Sigmoid colon (tissue), 7 donors: ENCODE data around the gene TCHH. TPM values are rescaled to one million over a fixed set of nuclear protein-coding genes. Genes with fewer than 3 reads are reported as not detected.

ENCODE experiments used
- DNase-seq: peaks from one replicate; pipeline ENCODE4 v3.0.0-alpha.2; 2019
- H3K27ac ChIP-seq, 4 donors: fragments of 200-600 bp; sonication (generic); one replicate each; pipeline ENCODE4 v1.5.1; 2016 to 2019; ENCODE audit warnings: mild to moderate bottlenecking in 1 of 4
- H3K27me3 ChIP-seq, 3 donors: fragments of 200-600 bp; sonication (generic); one replicate each; pipeline ENCODE4 v1.5.1; 2019; ENCODE audit warnings: mild to moderate bottlenecking in 1 of 3
- H3K36me3 ChIP-seq, 4 donors: fragments of 200-600 bp; sonication (generic); one replicate each; pipeline ENCODE4 v1.5.1; 2016 to 2019
- H3K4me1 ChIP-seq, 4 donors: fragments of 200-600 bp; sonication (generic); one replicate each; pipeline ENCODE4 v1.5.1; 2017 to 2019
- H3K4me3 ChIP-seq, 4 donors: fragments of 200-600 bp; sonication (generic); one replicate each; pipeline ENCODE4 v1.5.1; 2017 to 2019; ENCODE audit warnings: mild to moderate bottlenecking in 2 of 4, moderate library complexity in 1 of 4
- H3K9me3 ChIP-seq, 4 donors: fragments of 200-600 bp in 3 of 4; sonication (generic) in 3 of 4; one replicate each; pipeline versions ENCODE4 v1.5.1 to v1.6.1; 2013 to 2019
- EP300 ChIP-seq, 4 donors: sonication (generic); formaldehyde crosslinking; IDR thresholded peaks; one replicate each; pipeline ENCODE4 v1.6.1; 2017; ENCODE audit warnings: antibody characterized with exemption in 4 of 4
- POLR2A ChIP-seq, 2 donors: fragments of 450-650 bp; IDR thresholded peaks; one replicate each; pipeline ENCODE4 v1.6.1; 2016; ENCODE audit warnings: antibody characterized with exemption in 2 of 2, mild to moderate bottlenecking in 2 of 2, moderate library complexity in 2 of 2
- POLR2AphosphoS5 ChIP-seq, 4 donors: sonication (generic); formaldehyde crosslinking; IDR thresholded peaks; one replicate each; pipeline ENCODE4 v1.6.1; 2017; ENCODE audit warnings: antibody characterized with exemption in 4 of 4
- WGBS, 2 donors: extraction: QIAGEN DNeasy Blood & Tissue Kit; methylation state at CpG; one replicate each; pipeline ENCODE4 v1.1.7; 2013; 5-methylcytosine and 5-hydroxymethylcytosine counted together
- intact Hi-C: fragments of 100-400 bp; cut with DNase I; formaldehyde crosslinking; loops from one replicate; pipeline ENCODE4 v1.15.1; 2023
- polyA plus RNA-seq, 3 donors: library from polyadenylated mRNA; stranded (reverse); fragments of 200-250 nt; gene quantifications; one replicate each; pipeline ENCODE4 v1.2.3, GENCODE V29; 2013
- total RNA-seq, 4 donors: library from RNA; depleted of rRNA; stranded (reverse); fragments of >200 nt; gene quantifications; one replicate each; pipeline ENCODE4 v1.1.0, GENCODE V29; 2016
- TF ChIP-seq, protein P1 (sequence below), 4 experiments: fragments of 450-650 bp in 3 of 4; fragments of 200-600 bp in 1 of 4; IDR thresholded peaks; one replicate each; pipeline ENCODE4 v1.5.1; 2016 to 2019; ENCODE audit warnings: antibody characterized with exemption in 4 of 4, mild to moderate bottlenecking in 3 of 4, moderate library complexity in 2 of 4
- donor health status: healthy with polysubstance abuse.
- donor health status: Bipolar disorder and iron deficiency.
- donor health status: healthy.

Gene TCHH
- total and polyA plus RNA-seq, 7 donors, result under 0.01 to 0.28 (median 0.13) TPM; not detected in 3

DNA sequence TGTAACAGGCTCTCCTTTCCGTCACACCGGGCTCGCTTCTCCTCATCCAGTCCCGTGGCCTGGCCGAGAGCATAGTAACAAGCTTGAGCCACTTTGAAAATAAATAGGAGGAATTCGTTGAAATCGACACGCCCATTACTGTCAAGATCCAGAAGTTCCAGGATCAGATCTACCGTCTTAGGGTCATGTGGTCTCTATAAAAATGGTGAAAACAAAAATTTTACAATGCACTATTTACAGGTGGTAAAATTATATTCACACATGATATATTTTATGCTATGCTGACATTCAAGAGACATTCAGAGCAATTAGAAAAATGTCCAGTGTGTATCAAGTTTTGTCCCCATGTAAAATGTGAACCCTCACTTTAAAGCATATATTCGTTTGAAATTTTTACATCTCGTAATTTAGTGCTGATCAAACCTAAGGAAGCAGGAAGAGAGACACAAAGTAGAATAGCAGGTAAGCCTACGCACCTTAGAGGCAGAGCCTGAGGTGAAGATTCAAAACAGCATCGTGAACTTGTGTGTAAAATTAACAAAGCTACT lies 2.3 kb downstream of the TCHH start:
- peak in 1 of 4 donors; percentile 6 for TF ChIP-seq POLR2AphosphoS5 (IDR thresholded peaks at IDR 0.05)
- TF ChIP-seq POLR2A (IDR thresholded peaks at IDR 0.05), result no peak
- TF ChIP-seq EP300 (IDR thresholded peaks at IDR 0.05), result no peak
- Histone ChIP-seq H3K27ac (no peak overlapping the region), H3K36me3 (no peaks in the 10 kb centered on the region), H3K9me3 (peaks cover 0 to 7% (median 0%) of the 10 kb centered on the region in 4 donors), H3K27me3 (peaks cover 36 to 100% (median 75%) of the 10 kb centered on the region in 3 donors), H3K4me3 (no peak overlapping the region), H3K4me1 (peaks cover 0 to 41% (median 39%) of the 10 kb centered on the region in 4 donors)
- 12 to 21% methylated on average over 13 of the region's 13 CpGs for WGBS, 2 donors
- DNase-seq, result no peak
- intact Hi-C loops, result no loop called here

DNA sequence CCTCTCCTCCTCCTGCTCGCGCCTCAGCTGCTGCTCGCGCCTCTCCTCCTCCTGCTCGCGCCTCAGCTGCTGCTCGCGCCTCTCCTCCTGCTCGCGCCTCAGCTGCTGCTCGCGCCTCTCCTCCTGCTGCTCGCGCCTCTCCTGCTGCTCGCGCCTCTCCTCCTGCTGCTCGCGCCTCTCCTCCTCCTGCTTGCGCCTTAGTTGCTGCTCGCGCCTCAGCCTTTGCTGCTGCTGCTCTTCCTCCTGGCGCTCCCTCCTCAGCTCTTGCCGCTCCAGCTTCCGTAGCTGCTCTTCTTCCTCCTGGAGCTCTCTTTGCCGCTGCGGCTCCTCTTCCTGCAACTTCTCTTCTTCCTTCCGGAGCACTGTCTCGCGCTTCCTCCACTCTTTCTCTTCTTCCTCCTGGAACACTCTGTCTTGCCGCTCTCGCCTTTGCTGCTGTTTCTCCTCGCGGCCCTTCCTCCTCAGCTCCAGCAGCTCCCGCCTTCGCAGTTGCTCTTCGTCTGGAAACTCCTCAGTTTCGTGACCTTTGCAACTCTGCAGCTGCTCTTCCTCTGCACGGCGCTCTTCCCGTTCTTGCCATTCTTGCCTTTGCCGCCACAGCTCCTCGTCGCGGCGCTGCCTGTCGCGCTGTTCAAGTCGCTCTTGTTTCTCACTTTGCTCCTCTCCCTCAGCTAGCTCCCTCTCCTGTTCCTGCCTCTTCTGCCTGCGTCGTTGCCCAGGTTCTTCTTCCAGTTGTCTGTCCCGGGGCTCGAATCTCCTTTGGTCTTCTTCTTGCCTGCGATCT lies 3.0 kb downstream of the TCHH start:
- no peak for DNase-seq
- Histone ChIP-seq H3K9me3 (peaks cover 0 to 13% (median under 1%) of the 10 kb centered on the region in 4 donors), H3K4me1 (peaks cover 0 to 45% (median 40%) of the 10 kb centered on the region in 4 donors), H3K36me3 (no peaks in the 10 kb centered on the region), H3K27me3 (peaks cover 43 to 100% (median 81%) of the 10 kb centered on the region in 3 donors), H3K27ac (no peak overlapping the region), H3K4me3 (peak overlapping the region in 3 of 4 donors; percentile 9 to 49 (median 41))
- TF ChIP-seq, protein P1, sequence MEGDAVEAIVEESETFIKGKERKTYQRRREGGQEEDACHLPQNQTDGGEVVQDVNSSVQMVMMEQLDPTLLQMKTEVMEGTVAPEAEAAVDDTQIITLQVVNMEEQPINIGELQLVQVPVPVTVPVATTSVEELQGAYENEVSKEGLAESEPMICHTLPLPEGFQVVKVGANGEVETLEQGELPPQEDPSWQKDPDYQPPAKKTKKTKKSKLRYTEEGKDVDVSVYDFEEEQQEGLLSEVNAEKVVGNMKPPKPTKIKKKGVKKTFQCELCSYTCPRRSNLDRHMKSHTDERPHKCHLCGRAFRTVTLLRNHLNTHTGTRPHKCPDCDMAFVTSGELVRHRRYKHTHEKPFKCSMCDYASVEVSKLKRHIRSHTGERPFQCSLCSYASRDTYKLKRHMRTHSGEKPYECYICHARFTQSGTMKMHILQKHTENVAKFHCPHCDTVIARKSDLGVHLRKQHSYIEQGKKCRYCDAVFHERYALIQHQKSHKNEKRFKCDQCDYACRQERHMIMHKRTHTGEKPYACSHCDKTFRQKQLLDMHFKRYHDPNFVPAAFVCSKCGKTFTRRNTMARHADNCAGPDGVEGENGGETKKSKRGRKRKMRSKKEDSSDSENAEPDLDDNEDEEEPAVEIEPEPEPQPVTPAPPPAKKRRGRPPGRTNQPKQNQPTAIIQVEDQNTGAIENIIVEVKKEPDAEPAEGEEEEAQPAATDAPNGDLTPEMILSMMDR (IDR thresholded peaks at IDR 0.05), result no peak
- intact Hi-C loops, result no loop called here
- WGBS, 2 donors, result 1% methylated on average over 53 of the region's 53 CpGs

DNA sequence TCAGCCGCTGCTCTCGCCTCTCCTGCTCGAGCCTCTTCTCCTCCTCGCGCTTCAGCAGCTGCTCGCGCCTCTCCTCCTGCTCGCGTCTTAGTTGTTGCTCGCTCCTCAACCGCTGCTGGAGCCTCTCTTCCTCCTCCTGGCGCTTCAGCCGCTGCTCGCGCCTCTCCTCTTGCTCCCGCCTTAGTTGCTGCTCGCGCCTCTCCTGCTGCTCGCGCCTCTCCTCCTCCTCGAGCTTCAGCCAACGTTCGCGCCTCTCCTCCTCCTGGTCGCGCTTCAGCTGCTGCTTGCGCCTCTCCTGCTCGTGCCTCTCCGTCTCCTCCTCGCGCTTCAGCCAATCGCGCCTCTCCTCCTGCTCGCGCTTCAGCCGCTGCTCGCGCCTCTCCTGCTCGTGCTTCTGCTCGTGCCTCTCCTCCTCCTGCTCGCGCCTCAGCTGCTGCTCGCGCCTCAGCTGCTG lies 3.7 kb downstream of the TCHH start:
- Histone ChIP-seq H3K4me1 (peaks cover 0 to 45% (median 40%) of the 10 kb centered on the region in 4 donors), H3K27ac (no peak overlapping the region), H3K36me3 (no peaks in the 10 kb centered on the region), H3K27me3 (peaks cover 48 to 100% (median 81%) of the 10 kb centered on the region in 3 donors), H3K4me3 (peak overlapping the region in 3 of 4 donors; percentile 39 to 49 (median 41)), H3K9me3 (peaks cover 0 to 13% (median 1%) of the 10 kb centered on the region in 4 donors)
- DNase-seq, result no peak
- intact Hi-C loops, result no loop called here
- WGBS, 2 donors, result 0 to 1% methylated on average over 44 of the region's 44 CpGs
- TF ChIP-seq EP300 (IDR thresholded peaks at IDR 0.05), result no peak
- TF ChIP-seq, protein P1 (IDR thresholded peaks at IDR 0.05), result no peak
- no peak for TF ChIP-seq POLR2AphosphoS5 (IDR thresholded peaks at IDR 0.05)
- TF ChIP-seq POLR2A (IDR thresholded peaks at IDR 0.05), result no peak

DNA sequence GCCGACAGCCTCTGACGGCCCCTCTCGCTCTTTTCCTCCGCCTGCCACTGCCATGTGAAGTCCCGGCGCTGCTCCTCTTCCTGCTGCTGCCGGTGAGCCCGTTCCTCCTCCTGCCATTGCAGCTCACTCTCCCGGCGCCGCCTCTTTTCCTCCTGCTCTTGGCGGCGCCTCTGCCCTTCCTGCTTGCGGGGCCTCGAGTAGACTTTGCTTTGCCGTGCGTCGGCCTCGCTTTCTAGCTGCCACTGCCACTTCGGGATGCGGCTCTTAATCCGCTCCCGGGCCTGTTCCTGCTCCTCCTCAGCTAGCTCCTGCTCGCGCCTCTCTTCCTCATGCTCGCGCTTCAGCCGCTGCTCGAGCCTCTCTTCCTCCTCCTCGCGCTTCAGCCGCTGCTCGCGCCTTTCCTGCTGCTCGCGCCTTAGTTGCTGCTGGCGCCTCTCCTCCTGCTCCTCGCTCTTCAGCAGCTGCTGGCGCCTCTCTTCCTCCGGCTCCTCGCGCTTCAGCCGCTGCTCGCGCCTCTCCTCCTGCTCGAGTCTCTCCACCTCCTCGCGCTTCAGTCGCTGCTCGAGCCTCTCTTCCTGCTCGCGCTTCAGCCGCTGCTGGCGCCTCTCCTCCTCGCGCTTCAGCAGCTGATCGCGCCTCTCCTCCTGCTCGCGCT lies 4.3 kb downstream of the TCHH start:
- no peak for DNase-seq
- TF ChIP-seq EP300 (IDR thresholded peaks at IDR 0.05) (no peak), POLR2A (IDR thresholded peaks at IDR 0.05) (no peak), POLR2AphosphoS5 (IDR thresholded peaks at IDR 0.05) (no peak)
- TF ChIP-seq, protein P1 (IDR thresholded peaks at IDR 0.05), result no peak
- Histone ChIP-seq H3K36me3 (no peaks in the 10 kb centered on the region), H3K27ac (no peak overlapping the region), H3K4me1 (peaks cover 0 to 45% (median 40%) of the 10 kb centered on the region in 4 donors), H3K9me3 (peaks cover 0 to 13% (median 1%) of the 10 kb centered on the region in 4 donors), H3K4me3 (peak overlapping the region; percentile 19 to 49 (median 40)), H3K27me3 (peaks cover 52 to 100% (median 81%) of the 10 kb centered on the region in 3 donors)
- 1% methylated on average over 60 of the region's 60 CpGs for WGBS, 2 donors
- intact Hi-C loops, result no loop called here
